Stimulated activated CD8-positive, alpha-beta memory T cell treated with anti-CD3 and anti-CD28 coated beads, Interleukin-2, amount 100 ng/mL, for 48 hours (primary cell): ENCODE measurements around the gene RILP.
"Not testable (repeated sequence)": the region's sequence is repeated elsewhere in the genome, so short reads cannot be mapped to it uniquely, and the experiment has no call there.

Experiments
- DNase-seq, 2 donors: peaks; one replicate each; pipeline ENCODE4 v3.0.0-alpha.2; 2020; ENCODE audit warnings: low read depth in 2 of 2

The RILP gene

GRCh38 chr17:1649844-1650501, at the start of gene RILP:
Gene RILP (minus strand): TSS chr17:1649866. CDS start chr17:1649804, 62 bp downstream.
- no peak for DNase-seq

GRCh38 chr17:1697681-1698080, 48.0 kb upstream of the RILP start:
- DNase-seq = no peak

GRCh38 chr17:1695365-1695764, 45.7 kb upstream of the RILP start:
- no peak for DNase-seq

GRCh38 chr17:1693339-1693738, 43.7 kb upstream of the RILP start:
- no peak for DNase-seq

GRCh38 chr17:1690544-1691221, 41.0 kb upstream of the RILP start:
- DNase-seq = no peak

GRCh38 chr17:1688405-1688804, 38.7 kb upstream of the RILP start:
- DNase-seq = not testable (repeated sequence)

- no peak for DNase-seq
These were observed 36.4 kb upstream of the RILP start for GRCh38 chr17:1686086-1686485.

- DNase-seq = peak; percentile 95 to 98
These were observed 34.9 kb upstream of the RILP start, which contains the start of gene PRPF8 for GRCh38 chr17:1684378-1685189. Gene PRPF8 (minus strand): TSS chr17:1684867. CDS start chr17:1684571, 296 bp downstream.

GRCh38 chr17:1683459-1683858, 33.8 kb upstream of the RILP start:
- DNase-seq = no peak

- no peak for DNase-seq
These were observed 26.7 kb upstream of the RILP start for GRCh38 chr17:1676401-1676800.

GRCh38 chr17:1673041-1673785, 23.5 kb upstream of the RILP start:
- DNase-seq = no peak

GRCh38 chr17:1663934-1664333, 14.3 kb upstream of the RILP start:
- not testable (repeated sequence) for DNase-seq

GRCh38 chr17:1661045-1661444, 11.4 kb upstream of the RILP start:
- DNase-seq = no peak

- no peak for DNase-seq
These were observed 8.4 kb upstream of the RILP start for GRCh38 chr17:1658100-1658499.

GRCh38 chr17:1653735-1654134, 4.1 kb upstream of the RILP start:
- no peak for DNase-seq

GRCh38 chr17:1652794-1653193, 3.1 kb upstream of the RILP start:
- not testable (repeated sequence) for DNase-seq

GRCh38 chr17:1651559-1651844, 1.8 kb upstream of the RILP start:
- no peak for DNase-seq

- DNase-seq = no peak
These were observed 1.3 kb upstream of the RILP start for GRCh38 chr17:1650731-1651558.

GRCh38 chr17:1648963-1649843, 463 bp downstream of the RILP start:
- DNase-seq = peak; percentile 92 to 94
